Sigmoid colon (tissue), 3 donors: ENCODE data around the gene GPR173.

Experiments
- CTCF ChIP-seq, 4 experiments: fragments of 450-650 bp in 3 of 4; fragments of 200-600 bp in 1 of 4; IDR thresholded peaks; one replicate each; pipeline ENCODE4 v1.5.1; 2016 to 2019; ENCODE audit warnings: antibody characterized with exemption in 4 of 4, mild to moderate bottlenecking in 3 of 4, moderate library complexity in 2 of 4
- POLR2A ChIP-seq, 2 donors: fragments of 450-650 bp; IDR thresholded peaks; one replicate each; pipeline ENCODE4 v1.6.1; 2016; ENCODE audit warnings: antibody characterized with exemption in 2 of 2, mild to moderate bottlenecking in 2 of 2, moderate library complexity in 2 of 2

- TF ChIP-seq CTCF (IDR thresholded peaks at IDR 0.05) (peak; percentile 61 to 66 (median 63)), POLR2A (IDR thresholded peaks at IDR 0.05) (no peak)
These were observed 40.7 kb downstream of the GPR173 start for GRCh38 chrX:53089224-53089842.
